Upper lobe of right lung (tissue), 1 donor: Measurements from ENCODE around the gene RLN3. TPM values are rescaled to one million over a fixed set of nuclear protein-coding genes. Genes with fewer than 3 reads are reported as not detected.
A peak's percentile ranks its signal among the peaks of the same experiment; 100 is the strongest.
"Not testable (repeated sequence)": the region's sequence is repeated elsewhere in the genome, so short reads cannot be mapped to it uniquely, and the experiment has no call there.

Experiments used
- ATAC-seq: fragments of 200-7000 bp; cut with Tn5 transposase; one replicate; pipeline ENCODE4 v1.9.1; 2020; ENCODE audit warnings: mild to moderate bottlenecking, moderate library complexity
- DNase-seq: peaks from one replicate; pipeline ENCODE4 v3.0.0-alpha.2; 2020
- H3K27ac ChIP-seq: fragments of 200-600 bp; one replicate; pipeline ENCODE4 v1.8.0; 2022
- H3K27me3 ChIP-seq: fragments of 200-600 bp; one replicate; pipeline ENCODE4 v1.8.0; 2022; ENCODE audit warnings: mild to moderate bottlenecking
- H3K36me3 ChIP-seq: fragments of 200-600 bp; one replicate; pipeline ENCODE4 v1.8.0; 2022
- H3K4me1 ChIP-seq: fragments of 200-600 bp; one replicate; pipeline ENCODE4 v1.8.0; 2022
- H3K4me3 ChIP-seq: fragments of 200-600 bp; one replicate; pipeline ENCODE4 v1.8.0; 2022; ENCODE audit warnings: mild to moderate bottlenecking
- H3K9me3 ChIP-seq: fragments of 200-600 bp; one replicate; pipeline ENCODE4 v1.8.0; 2022
- intact Hi-C: fragments of 100-400 bp; cut with DNase I; formaldehyde crosslinking; loops from one replicate; pipeline ENCODE4 v1.11.0; 2022
- total RNA-seq: library from RNA; stranded (reverse); fragmentation: NEBNext Ultra II Directional; extraction: Animal tissue kit (Norgen Biotek cat#: 25700); gene quantifications from one replicate; pipeline ENCODE4 v1.2.1, GENCODE V29; 2021
- TF ChIP-seq, protein P1 (sequence below): fragments of 200-600 bp; IDR thresholded peaks from one replicate; pipeline ENCODE4 v1.8.0; 2022; ENCODE audit warnings: antibody characterized with exemption
- donor health status: DM: no; HTN: yes; CAD: no; lungs with severe emphysema.

The RLN3 gene
- total RNA-seq, 1 donor from 2014 or later: not detected

DNA sequence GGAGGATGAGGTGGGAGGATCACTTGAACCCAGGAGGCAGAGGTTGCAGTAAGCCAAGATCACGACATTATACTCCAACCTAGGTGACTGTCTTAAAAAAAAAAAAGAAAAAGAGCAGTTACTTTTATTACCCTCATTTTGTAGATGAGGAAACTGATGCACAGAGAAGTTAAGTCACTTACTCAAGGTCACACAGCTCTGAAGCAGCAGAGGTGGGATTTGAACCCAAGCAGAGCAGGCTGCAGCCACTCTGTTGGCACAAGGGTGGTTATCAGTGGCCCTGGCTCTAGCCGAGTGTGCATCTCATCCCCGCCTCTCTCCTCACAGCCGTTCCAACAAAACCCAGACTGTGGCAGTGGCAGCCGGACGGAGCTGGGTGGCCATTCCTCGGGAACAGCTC lies 11.2 kb downstream of the RLN3 start:
- no peaks in the 10 kb centered on the region for H3K36me3 ChIP-seq
- intact Hi-C loops: no loop called here
- TF ChIP-seq, protein P1, sequence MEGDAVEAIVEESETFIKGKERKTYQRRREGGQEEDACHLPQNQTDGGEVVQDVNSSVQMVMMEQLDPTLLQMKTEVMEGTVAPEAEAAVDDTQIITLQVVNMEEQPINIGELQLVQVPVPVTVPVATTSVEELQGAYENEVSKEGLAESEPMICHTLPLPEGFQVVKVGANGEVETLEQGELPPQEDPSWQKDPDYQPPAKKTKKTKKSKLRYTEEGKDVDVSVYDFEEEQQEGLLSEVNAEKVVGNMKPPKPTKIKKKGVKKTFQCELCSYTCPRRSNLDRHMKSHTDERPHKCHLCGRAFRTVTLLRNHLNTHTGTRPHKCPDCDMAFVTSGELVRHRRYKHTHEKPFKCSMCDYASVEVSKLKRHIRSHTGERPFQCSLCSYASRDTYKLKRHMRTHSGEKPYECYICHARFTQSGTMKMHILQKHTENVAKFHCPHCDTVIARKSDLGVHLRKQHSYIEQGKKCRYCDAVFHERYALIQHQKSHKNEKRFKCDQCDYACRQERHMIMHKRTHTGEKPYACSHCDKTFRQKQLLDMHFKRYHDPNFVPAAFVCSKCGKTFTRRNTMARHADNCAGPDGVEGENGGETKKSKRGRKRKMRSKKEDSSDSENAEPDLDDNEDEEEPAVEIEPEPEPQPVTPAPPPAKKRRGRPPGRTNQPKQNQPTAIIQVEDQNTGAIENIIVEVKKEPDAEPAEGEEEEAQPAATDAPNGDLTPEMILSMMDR: no peak
- no peaks in the 10 kb centered on the region for H3K27me3 ChIP-seq
- DNase-seq: no peak
- H3K4me1 ChIP-seq: no peaks in the 10 kb centered on the region
- no peak for ATAC-seq
- H3K9me3 ChIP-seq: no peaks in the 10 kb centered on the region
- no peak overlapping the region for H3K27ac ChIP-seq
- no peak overlapping the region for H3K4me3 ChIP-seq

DNA sequence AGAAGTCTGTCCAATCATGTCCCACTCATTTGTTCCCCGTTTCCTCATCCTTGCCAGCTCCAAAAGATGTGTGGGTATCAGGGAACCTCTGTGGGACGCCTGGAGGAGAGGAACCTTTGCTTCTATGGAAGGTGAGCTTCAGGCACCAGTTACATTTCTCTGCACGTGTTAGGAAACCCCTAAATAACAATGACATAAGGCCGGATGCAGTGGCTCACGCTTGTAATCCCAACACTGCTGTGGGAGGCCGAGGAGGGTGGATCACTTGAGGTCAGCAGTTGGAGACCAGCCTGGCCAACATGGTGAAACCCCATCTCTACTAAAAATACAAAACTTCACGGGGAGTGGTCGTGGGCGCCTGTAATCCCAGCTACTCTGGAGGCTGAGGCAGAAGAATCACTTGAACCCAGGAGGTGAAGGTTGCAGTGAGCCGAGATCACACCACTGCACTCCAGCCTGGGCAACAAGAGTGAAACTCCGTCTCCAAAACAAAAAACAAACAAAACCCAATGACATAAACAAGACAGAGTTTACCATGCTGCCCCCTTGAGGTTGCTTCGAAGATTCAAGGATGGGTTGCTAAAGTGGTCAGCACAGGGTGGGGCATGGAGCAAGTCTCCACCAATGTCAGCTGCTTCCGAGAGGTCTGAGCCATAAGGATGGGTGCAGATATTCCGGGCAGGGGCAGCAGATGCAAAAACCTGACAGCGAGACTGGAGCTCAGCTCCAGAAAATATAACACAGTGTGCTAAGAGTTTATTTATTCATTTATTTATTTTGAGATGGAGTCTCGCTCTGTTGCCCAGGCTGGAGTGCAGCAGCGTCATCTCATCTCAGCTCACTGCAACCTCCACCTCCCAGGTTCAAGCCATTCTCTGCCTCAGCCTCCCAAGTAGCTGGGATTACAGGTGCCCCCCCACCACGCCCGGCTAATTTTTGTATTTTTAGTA lies 15.0 kb downstream of the RLN3 start:
- H3K27me3 ChIP-seq, H3K4me1 ChIP-seq, intact Hi-C loops, H3K36me3 ChIP-seq, H3K4me3 ChIP-seq, DNase-seq, H3K9me3 ChIP-seq: not testable (repeated sequence)
- peak; percentile 85 for ATAC-seq
- peak overlapping the region; percentile 26 for H3K27ac ChIP-seq
- TF ChIP-seq, protein P1: peak; percentile 56

DNA sequence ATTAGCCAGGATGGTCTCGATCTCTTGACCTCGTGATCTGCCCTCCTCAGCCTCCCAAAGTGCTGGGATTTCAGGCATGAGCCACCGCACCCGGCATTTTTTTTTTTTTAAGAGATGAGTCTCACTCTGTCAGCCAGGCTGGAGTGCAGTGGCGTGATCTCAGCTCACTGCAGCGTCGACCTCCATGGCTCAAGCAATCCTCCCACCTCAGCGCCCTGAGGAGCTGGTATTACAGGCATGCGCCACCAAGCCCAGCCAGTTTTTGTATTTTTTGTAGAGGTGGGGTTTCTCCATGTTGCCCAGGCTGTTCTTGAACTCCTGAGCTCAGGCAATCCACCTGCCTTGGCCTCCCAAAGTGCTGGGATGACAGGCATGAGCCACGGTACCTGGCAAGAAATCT lies 19.9 kb downstream of the RLN3 start:
- ATAC-seq, intact Hi-C loops, H3K27me3 ChIP-seq: not testable (repeated sequence)

DNA sequence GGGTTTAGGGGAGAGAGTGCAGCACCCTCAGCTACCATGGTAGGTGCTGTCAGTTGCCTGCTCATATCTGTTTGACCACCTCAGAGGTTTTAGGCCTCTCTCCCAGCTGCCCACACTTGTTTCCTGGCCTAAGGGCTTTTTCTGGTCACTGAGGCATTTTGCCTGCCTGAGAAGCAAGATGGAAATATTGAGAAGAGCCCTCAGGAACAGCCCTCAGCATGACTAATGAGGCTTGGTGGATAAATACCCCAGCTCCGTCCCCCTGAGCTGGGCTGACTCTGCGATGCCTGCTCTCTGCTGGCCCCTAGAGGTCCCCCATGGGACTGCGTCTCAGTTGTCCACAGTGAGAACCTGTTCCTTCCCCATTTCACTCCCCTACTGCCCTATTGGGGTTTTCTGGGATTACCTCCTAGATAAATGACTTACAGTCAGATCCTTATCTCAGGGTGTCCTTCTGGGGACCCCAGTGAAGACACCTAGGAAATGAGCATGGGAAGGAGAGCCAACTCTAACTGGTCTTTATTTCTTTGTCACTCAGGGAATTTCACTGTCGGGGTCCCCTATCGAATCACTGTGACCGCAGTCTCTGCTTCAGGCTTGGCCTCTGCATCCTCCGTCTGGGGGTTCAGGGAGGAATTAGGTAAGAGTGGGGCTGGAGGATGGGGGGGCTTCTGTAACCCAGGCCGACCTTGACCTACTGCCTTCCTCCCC lies 20.6 kb downstream of the RLN3 start:
- TF ChIP-seq, protein P1: peak; percentile 92
- Histone ChIP-seq H3K27me3 (no peaks in the 10 kb centered on the region), H3K4me3 (no peak overlapping the region), H3K4me1 (no peaks in the 10 kb centered on the region), H3K9me3 (no peaks in the 10 kb centered on the region), H3K27ac (no peak overlapping the region), H3K36me3 (peaks cover 14% of the 10 kb centered on the region)
- DNase-seq (peak; percentile 83), ATAC-seq (peak; percentile 94)
- intact Hi-C loops: no loop called here

More for the DNA sequence above, 19.9 kb downstream of the RLN3 start:
- not testable (repeated sequence) for DNase-seq, H3K4me1 ChIP-seq, H3K27ac ChIP-seq, H3K9me3 ChIP-seq, H3K4me3 ChIP-seq
- H3K36me3 ChIP-seq: peaks cover 14% of the 10 kb centered on the region

DNA sequence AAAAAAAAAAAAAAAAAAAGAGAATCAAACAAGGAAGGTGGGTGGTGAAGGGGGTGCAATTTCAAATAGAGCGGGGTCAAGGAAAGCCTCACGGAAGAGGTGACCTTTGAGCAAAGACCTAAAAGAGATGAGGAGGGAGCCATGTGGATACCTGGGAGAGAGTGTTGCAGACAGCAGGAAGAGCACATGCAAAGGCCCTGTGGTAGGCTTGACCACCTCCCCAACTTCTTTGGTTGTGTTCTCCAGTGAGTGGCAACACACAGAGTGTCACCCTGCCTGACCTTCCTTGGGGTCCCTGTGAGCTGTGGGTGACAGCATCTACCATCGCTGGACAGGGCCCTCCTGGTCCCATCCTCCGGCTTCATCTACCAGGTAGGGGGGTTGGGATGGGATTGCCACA lies 22.6 kb downstream of the RLN3 start:
- Histone ChIP-seq H3K36me3 (peaks cover 14% of the 10 kb centered on the region), H3K27me3 (no peaks in the 10 kb centered on the region), H3K9me3 (no peaks in the 10 kb centered on the region), H3K4me3 (no peak overlapping the region), H3K4me1 (no peaks in the 10 kb centered on the region), H3K27ac (no peak overlapping the region)
- TF ChIP-seq, protein P1: no peak
- intact Hi-C loops: no loop called here
- DNase-seq: no peak
- no peak for ATAC-seq

DNA sequence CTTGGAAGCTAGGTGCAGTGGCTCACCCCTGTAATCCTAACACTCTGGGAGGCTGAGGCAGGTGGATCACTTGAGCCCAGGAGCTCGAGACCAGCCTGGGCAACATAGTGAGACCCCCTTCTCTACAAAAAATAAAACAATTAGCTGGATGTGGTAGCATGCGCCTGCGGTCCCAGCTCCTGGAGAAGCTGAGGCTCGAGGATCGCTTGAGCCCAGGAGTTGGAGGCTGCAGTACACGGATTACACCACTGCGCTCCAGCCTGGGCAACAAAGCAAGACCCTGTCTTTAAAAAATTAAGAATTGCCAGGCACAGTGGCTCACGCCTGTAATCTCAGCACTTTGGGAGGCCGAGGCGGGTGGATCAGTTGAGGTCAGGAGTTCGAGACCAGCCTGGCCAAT lies 23.0 kb downstream of the RLN3 start:
- peaks cover 14% of the 10 kb centered on the region for H3K36me3 ChIP-seq
- DNase-seq, H3K4me3 ChIP-seq, ATAC-seq, H3K27ac ChIP-seq, intact Hi-C loops, H3K4me1 ChIP-seq, H3K9me3 ChIP-seq, H3K27me3 ChIP-seq: not testable (repeated sequence)
